H9 (cell line): ENCODE measurements around the gene DUSP28. TPM values are rescaled to one million over a fixed set of nuclear protein-coding genes. Genes with fewer than 3 reads are reported as not detected.

Experiments
- DNase-seq: peaks from one replicate; pipeline ENCODE4 v3.0.0-alpha.2; 2017
- H2AFZ ChIP-seq: one replicate; pipeline ENCODE4 v1.6.1; 2013; ENCODE audit warnings: mild to moderate bottlenecking, low read length, control low read depth, moderate library complexity
- H2AK5ac ChIP-seq: 2 replicates; pipeline ENCODE4 v1.6.1; 2013; ENCODE audit warnings: low read length, control low read depth, mixed read lengths; ENCODE audit not compliant: insufficient read length
- H2BK120ac ChIP-seq: one replicate; pipeline ENCODE4 v1.6.1; 2013; ENCODE audit warnings: low read depth, mild to moderate bottlenecking, low read length, control low read depth, inconsistent platforms; ENCODE audit not compliant: poor library complexity, severe bottlenecking
- H2BK12ac ChIP-seq: 2 replicates; pipeline ENCODE4 v1.6.1; 2013; ENCODE audit warnings: low read length, control low read depth, mixed read lengths, low read depth; ENCODE audit not compliant: insufficient read length
- H2BK15ac ChIP-seq: 2 replicates; pipeline ENCODE4 v1.6.1; 2013; ENCODE audit warnings: low read depth, low read length, control low read depth
- H2BK20ac ChIP-seq: one replicate; pipeline ENCODE4 v1.6.1; 2013; ENCODE audit warnings: low read depth, mild to moderate bottlenecking, low read length, control low read depth, inconsistent platforms; ENCODE audit not compliant: poor library complexity, severe bottlenecking
- H2BK5ac ChIP-seq: 2 replicates; pipeline ENCODE4 v1.6.1; 2013; ENCODE audit warnings: low read length, control low read depth, mixed read lengths; ENCODE audit not compliant: insufficient read length
- H3K14ac ChIP-seq: 2 replicates; pipeline ENCODE4 v1.6.1; 2013; ENCODE audit warnings: low read length, control low read depth; ENCODE audit not compliant: insufficient read depth
- H3K18ac ChIP-seq: 2 replicates; pipeline ENCODE4 v1.6.1; 2013; ENCODE audit warnings: low read depth, mild to moderate bottlenecking, mixed read lengths, low read length, control low read depth; ENCODE audit not compliant: insufficient read length
- H3K23ac ChIP-seq: 2 replicates; pipeline ENCODE4 v1.6.1; 2013; ENCODE audit warnings: low read length, control low read depth, mixed read lengths, low read depth; ENCODE audit not compliant: insufficient read length
- H3K23me2 ChIP-seq: 2 replicates; pipeline ENCODE4 v1.6.1; 2013; ENCODE audit warnings: low read depth, mild to moderate bottlenecking, mixed read lengths, low read length, control low read depth; ENCODE audit not compliant: insufficient read length, poor library complexity, severe bottlenecking
- H3K27ac ChIP-seq: 2 replicates; pipeline ENCODE4 v1.5.1; 2013; ENCODE audit warnings: low read length, control low read depth, mixed read lengths, low read depth; ENCODE audit not compliant: insufficient read length
- H3K27me3 ChIP-seq: 2 replicates; pipeline ENCODE4 v1.6.1; 2013; ENCODE audit warnings: low read length, control low read depth, inconsistent platforms; ENCODE audit not compliant: insufficient read depth
- H3K4ac ChIP-seq: 2 replicates; pipeline ENCODE4 v1.6.1; 2013; ENCODE audit warnings: low read depth, mild to moderate bottlenecking, control low read depth, inconsistent platforms, low read length, moderate library complexity
- H3K4me1 ChIP-seq: 2 replicates; pipeline ENCODE4 v1.6.1; 2013; ENCODE audit warnings: low read length, control low read depth, inconsistent platforms; ENCODE audit not compliant: insufficient read depth
- H3K4me2 ChIP-seq: 2 replicates; pipeline ENCODE4 v1.6.1; 2013; ENCODE audit warnings: low read length, control low read depth, mixed read lengths; ENCODE audit not compliant: insufficient read length, insufficient read depth
- H3K56ac ChIP-seq: 2 replicates; pipeline ENCODE4 v1.6.1; 2013; ENCODE audit warnings: low read depth, mild to moderate bottlenecking, mixed read lengths, low read length, control low read depth; ENCODE audit not compliant: insufficient read length
- H3K79me1 ChIP-seq: 2 replicates; pipeline ENCODE4 v1.6.1; 2013; ENCODE audit warnings: low read depth, mild to moderate bottlenecking, moderate library complexity, low read length, control low read depth, inconsistent platforms; ENCODE audit not compliant: insufficient read depth, poor library complexity, severe bottlenecking
- H3K79me2 ChIP-seq: 2 replicates; pipeline ENCODE4 v1.6.1; 2013; ENCODE audit warnings: low read length, control low read depth, inconsistent platforms; ENCODE audit not compliant: insufficient read depth
- H3K9ac ChIP-seq: 2 replicates; pipeline ENCODE4 v1.6.1; 2013; ENCODE audit warnings: low read length, control low read depth, mixed read lengths; ENCODE audit not compliant: insufficient read length; ENCODE audit errors: extremely low read depth
- H3K9me3 ChIP-seq: one replicate; pipeline ENCODE4 v1.6.1; 2013; ENCODE audit warnings: low read depth, low read length, inconsistent platforms; ENCODE audit not compliant: control insufficient read depth
- H3T11ph ChIP-seq: one replicate; pipeline ENCODE4 v1.6.1; 2013; ENCODE audit warnings: mild to moderate bottlenecking, low read length, control low read depth, inconsistent platforms
- H4K20me1 ChIP-seq: one replicate; pipeline ENCODE4 v1.6.1; 2013; ENCODE audit not compliant: control insufficient read depth, insufficient read length, insufficient read depth
- H4K5ac ChIP-seq: 2 replicates; pipeline ENCODE4 v1.6.1; 2013; ENCODE audit warnings: low read depth, mild to moderate bottlenecking, mixed read lengths, low read length, control low read depth; ENCODE audit not compliant: insufficient read length
- H4K8ac ChIP-seq: replicated peaks from 2 replicates; pipeline ENCODE4 v1.6.1; 2013; ENCODE audit warnings: low read length, control low read depth, mixed read lengths, low read depth; ENCODE audit not compliant: insufficient read length
- H4K91ac ChIP-seq: 2 replicates; pipeline ENCODE4 v1.6.1; 2013; ENCODE audit warnings: low read depth, mild to moderate bottlenecking, moderate library complexity, mixed read lengths, low read length, control low read depth; ENCODE audit not compliant: insufficient read length
- H3K27ac Mint-ChIP-seq, 3 experiments: 2 replicates in 2 of 3; 3 replicates in 1 of 3; pipeline ENCODE4 v1.8.0; 2020 to 2021; ENCODE audit warnings: mixed read lengths in 3 of 3, mild to moderate bottlenecking in 1 of 3, moderate library complexity in 1 of 3
- H3K27me3 Mint-ChIP-seq: 2 replicates; pipeline ENCODE4 v1.8.0; 2021; ENCODE audit warnings: low read depth, mild to moderate bottlenecking, moderate library complexity, mixed read lengths
- H3K36me3 Mint-ChIP-seq, 3 experiments: 2 replicates in 2 of 3; 3 replicates in 1 of 3; pipeline ENCODE4 v1.8.0; 2020 to 2021; ENCODE audit warnings: low read depth in 3 of 3, mixed read lengths in 3 of 3; ENCODE audit not compliant: insufficient read depth in 1 of 3
- H3K4me1 Mint-ChIP-seq, 2 experiments: 2 replicates each; pipeline ENCODE4 v1.8.0; 2020; ENCODE audit warnings: mixed read lengths in 2 of 2
- H3K4me3 Mint-ChIP-seq, 2 experiments: 2 replicates in 1 of 2; 3 replicates in 1 of 2; pipeline ENCODE4 v1.8.0; 2020 to 2021; ENCODE audit warnings: mild to moderate bottlenecking in 2 of 2, mixed read lengths in 2 of 2, moderate library complexity in 1 of 2
- H3K9me3 Mint-ChIP-seq, 2 experiments: 2 replicates in 1 of 2; 3 replicates in 1 of 2; pipeline ENCODE4 v1.8.0; 2020; ENCODE audit warnings: mild to moderate bottlenecking in 2 of 2, mixed read lengths in 2 of 2, moderate library complexity in 1 of 2
- CTCF ChIP-seq: fragments of 200-600 bp; sonication (generic); conservative IDR thresholded peaks from 3 replicates; pipeline ENCODE4 v1.8.0; 2021; ENCODE audit warnings: antibody characterized with exemption, mild to moderate bottlenecking
- WGBS: extraction: QIAGEN DNeasy Blood & Tissue Kit; methylation state at CpG from one replicate; pipeline ENCODE4 v1.1.7; 2013; ENCODE audit warnings: missing lambda C conversion rate, low lambda C conversion rate, mixed read lengths; ENCODE audit not compliant: insufficient read length; ENCODE audit errors: extremely low coverage; 5-methylcytosine and 5-hydroxymethylcytosine counted together
- total RNA-seq: library from RNA; stranded (reverse); gene quantifications from 2 replicates; pipeline ENCODE4 v1.2.1, GENCODE V29; 2021

DUSP28 gene
- total RNA-seq, 1 experiment from 2014 or later = 1.6 TPM

- TF ChIP-seq CTCF = no peak
- no peaks in the 10 kb centered on the region for H3K79me2 ChIP-seq
- no peak overlapping the region for H3K14ac ChIP-seq
- no peak overlapping the region for H2AK5ac ChIP-seq
- H4K5ac ChIP-seq = no peak overlapping the region
- H3K4me1 ChIP-seq = no peaks in the 10 kb centered on the region
- H3K56ac ChIP-seq = no peak overlapping the region
- H3K9me3 Mint-ChIP-seq = peaks cover 10 to 27% of the 10 kb centered on the region in 2 experiments
- H2AFZ ChIP-seq = no peak overlapping the region
- H3K36me3 Mint-ChIP-seq = peaks cover under 1 to 14% (median 1%) of the 10 kb centered on the region in 3 experiments; a peak in 6 of 7 replicates
- H3K27me3 ChIP-seq = no peaks in the 10 kb centered on the region
- H4K20me1 ChIP-seq = no peaks in the 10 kb centered on the region
- no peak overlapping the region for H3K18ac ChIP-seq
- no peaks in the 10 kb centered on the region for H3K23me2 ChIP-seq
- H2BK5ac ChIP-seq = no peak overlapping the region
- H2BK120ac ChIP-seq = no peak overlapping the region
- H3K27ac Mint-ChIP-seq = no peak overlapping the region
- H3K4me3 Mint-ChIP-seq = no peak overlapping the region
- no peaks in the 10 kb centered on the region for H3K9me3 ChIP-seq
- H3K79me1 ChIP-seq = no peaks in the 10 kb centered on the region
- no peak overlapping the region for H2BK20ac ChIP-seq
- H3K4me2 ChIP-seq = no peak overlapping the region
- no peak overlapping the region for H3T11ph ChIP-seq
- no peak overlapping the region for H3K4ac ChIP-seq
- no peak overlapping the region for H3K23ac ChIP-seq
- H3K9ac ChIP-seq = no peak overlapping the region
- peaks cover 29% of the 10 kb centered on the region for H3K27me3 Mint-ChIP-seq
- H3K4me1 Mint-ChIP-seq = no peaks in the 10 kb centered on the region
- no peak for DNase-seq
- H2BK12ac ChIP-seq = no peak overlapping the region
- H2BK15ac ChIP-seq = no peak overlapping the region
- H4K91ac ChIP-seq = no peak overlapping the region
- WGBS = no CpG with 5 or more reads among the region's 10 CpGs
- no peak overlapping the region for H4K8ac ChIP-seq
- no peak overlapping the region for H3K27ac ChIP-seq
Observed at GRCh38 chr2:240611601-240612210, 51.5 kb downstream of the DUSP28 start.

Other genes starting within 250 kb of the DUSP28 start
- gene GPC1, start 124.7 kb upstream of the DUSP28 start, total RNA-seq = 39.4 and 44.0 TPM in 2 replicates
- 8.6 and 13.7 TPM in 2 replicates for gene ANKMY1, start 2.4 kb upstream of the DUSP28 start, total RNA-seq
- gene RNPEPL1, start 8.1 kb downstream of the DUSP28 start, total RNA-seq = 22.5 and 24.7 TPM in 2 replicates
- 45.0 and 47.4 TPM in 2 replicates for gene CAPN10, start 26.4 kb downstream of the DUSP28 start, total RNA-seq
- 0.66 and 1.4 TPM in 2 replicates for gene GPR35, start 65.1 kb downstream of the DUSP28 start, total RNA-seq
- not detected in 2 replicates for gene AQP12B, start 122.5 kb downstream of the DUSP28 start, total RNA-seq
- gene AQP12A, start 131.5 kb downstream of the DUSP28 start, total RNA-seq = not detected in 2 replicates